ENCODE measurements around the gene RILP.

RILP gene

GRCh38 chr17:1597861-1598342 lies 51.8 kb downstream of the RILP start:
- no peak for DNase-seq
